Endothelial cell of umbilical vein (primary cell): ENCODE results near the gene SMPDL3B. TPM values are rescaled to one million over a fixed set of nuclear protein-coding genes. Genes with fewer than 3 reads are reported as not detected.

Source experiments
- BruUV-seq: library from RNA; stranded (reverse); fragments of 400-500 nt; replicated peaks from 2 replicates; lab custom pipeline; 2021; lab: Mats Ljungman, UMichigan
- CTCF ChIA-PET: fragments of 300-600, 350-600 bp; sonication (Branson Sonifier 250); formaldehyde crosslinking; loops from one replicate; lab custom pipeline; 2021; ENCODE audit warnings: antibody characterized with exemption, inconsistent platforms; lab: Charles Lee
- POLR2A ChIA-PET: fragments of 300-600, 350-600 bp; sonication (Branson Sonifier 250); formaldehyde crosslinking; loops from one replicate; lab custom pipeline; 2021; ENCODE audit warnings: antibody characterized with exemption, inconsistent platforms; lab: Charles Lee
- DNase-seq: peaks from one replicate; pipeline ENCODE4 v3.0.0-alpha.2; 2011; ENCODE audit warnings: low read depth, low spot score
- FAIRE-seq: peaks from 2 replicates; lab custom pipeline; 2011; peaks lifted over from hg19 to GRCh38; lab: Jason Lieb, UNC
- H2AFZ ChIP-seq: 2 replicates; pipeline ENCODE4 v1.6.0; 2012; ENCODE audit warnings: low read depth, low read length, control low read depth, inconsistent platforms
- H3K27ac ChIP-seq: 2 replicates; pipeline ENCODE4 v1.5.1; 2011; ENCODE audit warnings: low read depth, mild to moderate bottlenecking, control low read depth, low read length, moderate library complexity; ENCODE audit not compliant: insufficient read depth
- H3K27me3 ChIP-seq, 2 experiments: 2 replicates each; pipeline versions ENCODE4 v1.6.0 to v1.6.1; 2011; ENCODE audit warnings: low read length in 2 of 2, mixed read lengths in 1 of 2; ENCODE audit not compliant: control insufficient read depth in 2 of 2, insufficient read depth in 2 of 2
- H3K36me3 ChIP-seq, 2 experiments: 2 replicates in 1 of 2; 3 replicates in 1 of 2; pipeline ENCODE4 v1.5.1; 2011; ENCODE audit warnings: low read length in 2 of 2, mild to moderate bottlenecking in 1 of 2, moderate library complexity in 1 of 2; ENCODE audit not compliant: control insufficient read depth in 2 of 2, insufficient read depth in 2 of 2; ENCODE audit errors: extremely low read depth in 1 of 2
- H3K4me1 ChIP-seq: 3 replicates; pipeline ENCODE4 v1.5.1; 2011; ENCODE audit warnings: mild to moderate bottlenecking, low read length; ENCODE audit not compliant: control insufficient read depth, insufficient read depth; ENCODE audit errors: extremely low read depth
- H3K4me2 ChIP-seq: 2 replicates; pipeline ENCODE4 v1.6.1; 2011; ENCODE audit warnings: low read length, control low read depth, mixed read lengths; ENCODE audit not compliant: insufficient read depth
- H3K4me3 ChIP-seq, 3 experiments: fragments of 200-600 bp in 1 of 3; sonication (generic), shearing (Covaris generic) in 1 of 3; replicated peaks in 1 of 3; 2 replicates each; pipeline ENCODE4 v1.5.1; 2011 to 2016; ENCODE audit warnings: control low read depth in 3 of 3, low read length in 3 of 3, mild to moderate bottlenecking in 2 of 3, inconsistent platforms in 1 of 3, low read depth in 1 of 3, moderate library complexity in 1 of 3; ENCODE audit not compliant: insufficient read depth in 1 of 3
- H3K79me2 ChIP-seq: 2 replicates; pipeline ENCODE4 v1.6.0; 2012; ENCODE audit warnings: low read length, inconsistent platforms; ENCODE audit not compliant: control insufficient read depth, insufficient read depth
- H3K9ac ChIP-seq: replicated peaks from 2 replicates; pipeline ENCODE3; 2011; ENCODE audit warnings: low read length, control low read depth; ENCODE audit not compliant: insufficient read depth; ENCODE audit errors: extremely low read depth
- H3K9me1 ChIP-seq: replicated peaks from 3 replicates; pipeline ENCODE4 v1.6.0; 2011; ENCODE audit warnings: mild to moderate bottlenecking, low read length; ENCODE audit not compliant: control insufficient read depth, insufficient read depth; ENCODE audit errors: extremely low read depth
- H3K9me3 ChIP-seq: replicated peaks from 2 replicates; pipeline ENCODE4 v1.5.1; 2012; ENCODE audit warnings: low read length, inconsistent platforms; ENCODE audit not compliant: control insufficient read depth, insufficient read depth
- H4K20me1 ChIP-seq: replicated peaks from 2 replicates; pipeline ENCODE3; 2011; ENCODE audit warnings: mild to moderate bottlenecking, low read length; ENCODE audit not compliant: control insufficient read depth, insufficient read depth; ENCODE audit errors: extremely low read depth
- CTCF ChIP-seq, 2 donors: IDR thresholded peaks; 1 replicate in 1 of 2; 2 replicates in 1 of 2; pipeline ENCODE4 v1.5.1; 2011; ENCODE audit warnings: low read length in 2 of 2, mild to moderate bottlenecking in 2 of 2, moderate library complexity in 2 of 2, control low read depth in 1 of 2, inconsistent platforms in 1 of 2, low read depth in 1 of 2; ENCODE audit not compliant: insufficient read depth in 1 of 2; ENCODE audit errors: extremely low read depth in 1 of 2
- EZH2 ChIP-seq: IDR thresholded peaks from 2 replicates; pipeline ENCODE4 v1.6.1; 2012; ENCODE audit warnings: borderline replicate concordance, low read depth, mild to moderate bottlenecking, moderate library complexity, low read length, inconsistent platforms; ENCODE audit not compliant: severe bottlenecking
- FOS ChIP-seq: IDR thresholded peaks from 2 replicates; pipeline ENCODE4 v1.6.1; 2011; ENCODE audit warnings: mild to moderate bottlenecking, low read length, moderate library complexity, borderline replicate concordance; ENCODE audit not compliant: insufficient read depth
- GATA2 ChIP-seq: IDR thresholded peaks from 2 replicates; pipeline ENCODE4 v1.7.0; 2011; ENCODE audit warnings: low read depth, mild to moderate bottlenecking, moderate library complexity, mixed read lengths, low read length; ENCODE audit not compliant: insufficient read length, insufficient read depth
- JUN ChIP-seq: IDR thresholded peaks from 2 replicates; pipeline ENCODE4 v1.6.1; 2011; ENCODE audit warnings: borderline replicate concordance, low read depth; ENCODE audit not compliant: insufficient read length, insufficient read depth
- MAX ChIP-seq: IDR thresholded peaks from 2 replicates; pipeline ENCODE4 v1.6.1; 2011; ENCODE audit not compliant: insufficient read depth, insufficient read length
- MYC ChIP-seq: IDR thresholded peaks from one replicate; pipeline ENCODE4 v1.6.1; 2011; ENCODE audit warnings: mild to moderate bottlenecking, low read depth, low read length
- POLR2A ChIP-seq: IDR thresholded peaks from 2 replicates; pipeline ENCODE4 v1.6.1; 2012; ENCODE audit warnings: low read depth, mild to moderate bottlenecking, control low read depth, low read length
- POLR2AphosphoS5 ChIP-seq: IDR thresholded peaks from 2 replicates; pipeline ENCODE4 v1.6.1; 2012; ENCODE audit warnings: low read depth, mild to moderate bottlenecking, control low read depth, low read length, moderate library complexity; ENCODE audit not compliant: insufficient read depth
- dilution Hi-C: fragments of 300-500 bp; cut with MboI; formaldehyde crosslinking; loops from one replicate; pipeline ENCODE4 v1.15.0; 2019; ENCODE audit warnings: low sequenced_read_pairs; ENCODE audit not compliant: extremely low pct_ligation_motif_present
- intact Hi-C: fragments of 100-400 bp; cut with micrococcal nuclease; formaldehyde crosslinking; loops from one replicate; pipeline ENCODE4 v1.10.0; 2022
- polyA plus RNA-seq, 4 experiments: library from polyadenylated mRNA; depleted of rRNA in 3 of 4; stranded (reverse) in 3 of 4; unstranded in 1 of 4; fragments of >200 nt; gene quantifications; 2 replicates each; pipeline versions ENCODE4 v1.2.1 to v1.2.3, GENCODE V29; 2011 to 2012; ENCODE audit warnings: missing spikeins in 1 of 4
- total RNA-seq: library from RNA; stranded (reverse); gene quantifications from 2 replicates; pipeline ENCODE4 v1.2.3, GENCODE V29; 2021

SMPDL3B gene
- total and polyA plus RNA-seq, 2 donors (not counting 3 experiments of a cell fraction or from before 2014, with no cell fraction given): 1.3 TPM; not detected in 1

GRCh38 chr1:27966402-27967105 lies 31.8 kb downstream of the SMPDL3B start:
- Histone ChIP-seq H3K79me2 (no peaks in the 10 kb centered on the region), H3K9ac (no peak overlapping the region), H3K4me3 (no peak overlapping the region), H3K36me3 (peaks cover 2 to 18% of the 10 kb centered on the region in 2 experiments), H3K9me1 (no peaks in the 10 kb centered on the region), H4K20me1 (no peaks in the 10 kb centered on the region), H2AFZ (no peak overlapping the region), H3K4me2 (no peak overlapping the region), H3K4me1 (peaks cover 2% of the 10 kb centered on the region), H3K27me3 (no peaks in the 10 kb centered on the region), H3K27ac (no peak overlapping the region), H3K9me3 (no peaks in the 10 kb centered on the region)
- BruUV-seq: no TSS peak
- DNase-seq (no peak), FAIRE-seq (no peak)
- intact Hi-C loops (no loop called here), dilution Hi-C loops (no loop called here)
- CTCF ChIA-PET: interaction anchor here (0.9 kb wide), 1 partner anchor 109 kb away, joined by 3 read pairs; no protein-coding TSS in a partner anchor
- TF ChIP-seq JUN (no peak), MAX (no peak), GATA2 (no peak), POLR2A (no peak), POLR2AphosphoS5 (no peak), CTCF (IDR thresholded peaks at IDR 0.05; ENCODE audit: extremely low read depth in 1 of 2, insufficient read depth in 1 of 2, low read depth in 1 of 2, low read length in 2 of 2) (no peak), MYC (no peak), EZH2 (no peak), FOS (no peak)
- POLR2A ChIA-PET: no interaction called here
